NB4 (cell line): ENCODE results near the gene URB2.

ENCODE experiments used
- DNase-seq: peaks from one replicate; pipeline ENCODE4 v3.0.0; 2010; ENCODE audit warnings: low read depth
- H3K4me3 ChIP-seq: one replicate; pipeline ENCODE4 v1.5.1; 2011; ENCODE audit warnings: mild to moderate bottlenecking, low read depth, low read length, moderate library complexity
- CTCF ChIP-seq: IDR thresholded peaks from one replicate; pipeline ENCODE4 v1.5.1; 2012; ENCODE audit warnings: low read depth, low read length
- MAX ChIP-seq: IDR thresholded peaks from 2 replicates; pipeline ENCODE4 v1.6.1; 2011; ENCODE audit warnings: low read depth, low read length
- MYC ChIP-seq: IDR thresholded peaks from 2 replicates; pipeline ENCODE4 v1.6.1; 2011; ENCODE audit warnings: low read depth, low read length
- POLR2A ChIP-seq: IDR thresholded peaks from 2 replicates; pipeline ENCODE4 v1.6.1; 2011; ENCODE audit warnings: mild to moderate bottlenecking; ENCODE audit not compliant: insufficient read length; ENCODE audit errors: extremely low read depth

The URB2 gene

GRCh38 chr1:229675396-229675795 lies 49.3 kb downstream of the URB2 start:
- no peak for TF ChIP-seq POLR2A
- no peak for TF ChIP-seq MYC
- no peak for TF ChIP-seq CTCF
- no peak for TF ChIP-seq MAX
- DNase-seq: no peak
- no peak overlapping the region for H3K4me3 ChIP-seq

GRCh38 chr1:229685149-229685548 lies 59.1 kb downstream of the URB2 start:
- TF ChIP-seq CTCF (no peak), MYC (no peak), MAX (no peak), POLR2A (no peak)
- H3K4me3 ChIP-seq: no peak overlapping the region
- no peak for DNase-seq

- no peak overlapping the region for H3K4me3 ChIP-seq
- TF ChIP-seq CTCF (no peak), MYC (no peak), MAX (no peak)
- no peak for DNase-seq
Observed at GRCh38 chr1:229689273-229689672, 63.2 kb downstream of the URB2 start.

GRCh38 chr1:229689904-229690303 lies 63.9 kb downstream of the URB2 start:
- H3K4me3 ChIP-seq: no peak overlapping the region
- TF ChIP-seq POLR2A (no peak), MAX (no peak), MYC (no peak), CTCF (no peak)
- DNase-seq: no peak

GRCh38 chr1:229690662-229691061 lies 64.6 kb downstream of the URB2 start:
- no peak overlapping the region for H3K4me3 ChIP-seq
- TF ChIP-seq CTCF (no peak), MYC (no peak), MAX (no peak), POLR2A (no peak)
- no peak for DNase-seq

- DNase-seq: no peak
- H3K4me3 ChIP-seq: no peak overlapping the region
- TF ChIP-seq POLR2A: no peak
- no peak for TF ChIP-seq CTCF
- TF ChIP-seq MYC: no peak
- no peak for TF ChIP-seq MAX
Observed at GRCh38 chr1:229691362-229691761, 65.3 kb downstream of the URB2 start.
